Measurements from ENCODE around the gene S1PR1. TPM values are rescaled to one million over a fixed set of nuclear protein-coding genes. Genes with fewer than 3 reads are reported as not detected.

Gene S1PR1
- polyA plus RNA-seq, 3 donors, result 0.36 to 0.64 (median 0.43) TPM

DNA sequence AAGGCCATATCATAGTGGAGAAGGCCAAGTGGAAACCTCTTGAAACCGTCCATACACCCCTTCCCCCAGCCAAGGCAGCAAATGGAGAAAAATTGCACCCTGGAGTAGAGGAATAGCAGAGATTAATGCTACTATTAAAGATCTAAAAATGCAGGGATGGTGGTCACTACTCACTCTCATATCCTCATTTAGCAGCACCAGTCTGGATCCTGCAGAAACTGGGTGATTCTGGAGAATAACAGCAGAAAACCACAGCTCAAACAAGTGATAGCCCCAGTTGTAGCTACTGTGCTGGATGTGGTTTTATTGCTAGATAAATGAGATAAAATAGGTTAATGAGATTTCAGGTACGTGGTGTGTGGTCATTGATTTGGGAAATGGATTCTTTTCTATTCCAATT, 30.3 kb downstream of the S1PR1 start:
- H3K36me3 ChIP-seq (replicated peaks in 1 of 2; ENCODE audit: control insufficient read depth in 1 of 2, insufficient read depth in 2 of 2, low read length in 2 of 2), result no peaks in the 10 kb centered on the region
- intact Hi-C loops (cut with micrococcal nuclease), result no loop called here
- H3K4me2 ChIP-seq (replicated peaks; ENCODE audit: extremely low read depth, low read length, poor library complexity, severe bottlenecking), result no peak overlapping the region
- Mint-ChIP-seq H3K4me1 (peaks cover 32% of the 10 kb centered on the region), H3K9me3 (peaks cover 2 to 15% (median 9%) of the 10 kb centered on the region in 7 donors), H3K27ac (no peak overlapping the region), H3K27me3 (ENCODE audit: low read depth in 3 of 3) (no peaks in the 10 kb centered on the region), H3K4me3 (no peak overlapping the region), H3K36me3 (no peaks in the 10 kb centered on the region)
- TF ChIP-seq, protein P1, sequence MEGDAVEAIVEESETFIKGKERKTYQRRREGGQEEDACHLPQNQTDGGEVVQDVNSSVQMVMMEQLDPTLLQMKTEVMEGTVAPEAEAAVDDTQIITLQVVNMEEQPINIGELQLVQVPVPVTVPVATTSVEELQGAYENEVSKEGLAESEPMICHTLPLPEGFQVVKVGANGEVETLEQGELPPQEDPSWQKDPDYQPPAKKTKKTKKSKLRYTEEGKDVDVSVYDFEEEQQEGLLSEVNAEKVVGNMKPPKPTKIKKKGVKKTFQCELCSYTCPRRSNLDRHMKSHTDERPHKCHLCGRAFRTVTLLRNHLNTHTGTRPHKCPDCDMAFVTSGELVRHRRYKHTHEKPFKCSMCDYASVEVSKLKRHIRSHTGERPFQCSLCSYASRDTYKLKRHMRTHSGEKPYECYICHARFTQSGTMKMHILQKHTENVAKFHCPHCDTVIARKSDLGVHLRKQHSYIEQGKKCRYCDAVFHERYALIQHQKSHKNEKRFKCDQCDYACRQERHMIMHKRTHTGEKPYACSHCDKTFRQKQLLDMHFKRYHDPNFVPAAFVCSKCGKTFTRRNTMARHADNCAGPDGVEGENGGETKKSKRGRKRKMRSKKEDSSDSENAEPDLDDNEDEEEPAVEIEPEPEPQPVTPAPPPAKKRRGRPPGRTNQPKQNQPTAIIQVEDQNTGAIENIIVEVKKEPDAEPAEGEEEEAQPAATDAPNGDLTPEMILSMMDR (IDR thresholded peaks at IDR 0.05), result no peak
- H3K4me3 ChIP-seq (replicated peaks in 1 of 3; ENCODE audit: low read depth in 2 of 3, low read length in 3 of 3), result no peak overlapping the region
- no CpG with 5 or more reads among the region's 2 CpGs for WGBS (ENCODE audit: insufficient coverage)
- H4K20me1 ChIP-seq (ENCODE audit: insufficient read depth, low read length), result no peaks in the 10 kb centered on the region
- no peaks in the 10 kb centered on the region for H3K27me3 ChIP-seq (ENCODE audit: control insufficient read depth in 2 of 2, insufficient read depth in 2 of 2, low read length in 2 of 2)
- H3K4me1 ChIP-seq (ENCODE audit: control insufficient read depth in 1 of 2, insufficient read depth in 2 of 2, low read length in 2 of 2), result peaks cover 30 to 34% of the 10 kb centered on the region in 2 donors
- H3K9ac ChIP-seq (ENCODE audit: insufficient read depth, low read length, poor library complexity, severe bottlenecking), result no peak overlapping the region
- H3K9me3 ChIP-seq (replicated peaks in 1 of 2; ENCODE audit: control insufficient read depth in 1 of 2, insufficient read depth in 1 of 2, low read length in 2 of 2), result peaks cover 0 to 5% of the 10 kb centered on the region in 2 donors
- no peak overlapping the region for H3K27ac ChIP-seq (ENCODE audit: low read depth in 1 of 2, low read length in 2 of 2)
- H3K79me2 ChIP-seq (ENCODE audit: insufficient read depth, low read length), result no peaks in the 10 kb centered on the region
- no peak overlapping the region for H2AFZ ChIP-seq (ENCODE audit: insufficient read depth, low read depth, low read length, poor library complexity, severe bottlenecking)
- no peak for DNase-seq

- Histone ChIP-seq H3K9me3 (replicated peaks in 1 of 2; ENCODE audit: control insufficient read depth in 1 of 2, insufficient read depth in 1 of 2, low read length in 2 of 2) (peaks cover 0 to 5% of the 10 kb centered on the region in 2 donors), H3K4me3 (replicated peaks in 1 of 3; ENCODE audit: low read depth in 2 of 3, low read length in 3 of 3) (no peak overlapping the region), H3K27ac (ENCODE audit: low read depth in 1 of 2, low read length in 2 of 2) (no peak overlapping the region), H4K20me1 (ENCODE audit: insufficient read depth, low read length) (no peaks in the 10 kb centered on the region), H3K79me2 (ENCODE audit: insufficient read depth, low read length) (no peaks in the 10 kb centered on the region), H2AFZ (ENCODE audit: insufficient read depth, low read depth, low read length, poor library complexity, severe bottlenecking) (no peak overlapping the region), H3K9ac (ENCODE audit: insufficient read depth, low read length, poor library complexity, severe bottlenecking) (no peak overlapping the region), H3K36me3 (replicated peaks in 1 of 2; ENCODE audit: control insufficient read depth in 1 of 2, insufficient read depth in 2 of 2, low read length in 2 of 2) (no peaks in the 10 kb centered on the region), H3K4me1 (ENCODE audit: control insufficient read depth in 1 of 2, insufficient read depth in 2 of 2, low read length in 2 of 2) (peaks cover 12 to 16% of the 10 kb centered on the region in 2 donors), H3K27me3 (ENCODE audit: control insufficient read depth in 2 of 2, insufficient read depth in 2 of 2, low read length in 2 of 2) (no peaks in the 10 kb centered on the region), H3K4me2 (replicated peaks; ENCODE audit: extremely low read depth, low read length, poor library complexity, severe bottlenecking) (no peak overlapping the region)
- no peak overlapping the region for H3K27ac Mint-ChIP-seq
- no peaks in the 10 kb centered on the region for H3K36me3 Mint-ChIP-seq
- peaks cover 17% of the 10 kb centered on the region for H3K4me1 Mint-ChIP-seq
- WGBS (ENCODE audit: insufficient coverage), result no CpG with 5 or more reads among the region's 2 CpGs
- DNase-seq, result no peak
- TF ChIP-seq, protein P1 (IDR thresholded peaks at IDR 0.05), result no peak
- peaks cover 2 to 17% (median 10%) of the 10 kb centered on the region in 7 donors for H3K9me3 Mint-ChIP-seq
- intact Hi-C loops (cut with micrococcal nuclease), result no loop called here
- no peak overlapping the region for H3K4me3 Mint-ChIP-seq
- no peaks in the 10 kb centered on the region for H3K27me3 Mint-ChIP-seq (ENCODE audit: low read depth in 3 of 3)
These were observed 32.1 kb downstream of the S1PR1 start for GRCh38 chr1:101268893-101269292.
